HL-60 (cell line): ENCODE results near the gene EHBP1.

Experiments
- DNase-seq, 2 experiments: peaks; one replicate each; pipeline ENCODE4 v3.0.0-alpha.2; 2010 to 2020; ENCODE audit warnings: low read depth in 1 of 2, low spot score in 1 of 2
- H3K27ac ChIP-seq: fragments of 250-450 bp; sonication (Bioruptor Pico); replicated peaks from 2 replicates; pipeline ENCODE4 v1.5.1; 2020; ENCODE audit warnings: mild to moderate bottlenecking, moderate library complexity
- H3K27me3 ChIP-seq: fragments of 250-450 bp; sonication (Bioruptor Pico); 2 replicates; pipeline ENCODE4 v1.5.1; 2021; ENCODE audit warnings: mild to moderate bottlenecking, moderate library complexity; ENCODE audit not compliant: insufficient read depth, poor library complexity, severe bottlenecking
- H3K4me3 ChIP-seq: replicated peaks from 2 replicates; pipeline ENCODE4 v1.5.1; 2011; ENCODE audit warnings: mild to moderate bottlenecking, control low read depth, low read length; ENCODE audit not compliant: insufficient read depth
- CTCF ChIP-seq: IDR thresholded peaks from one replicate; pipeline ENCODE4 v1.5.1; 2011; ENCODE audit warnings: low read length, control low read depth, inconsistent platforms; ENCODE audit not compliant: insufficient read depth
- GABPA ChIP-seq: IDR thresholded peaks from 2 replicates; pipeline ENCODE4 v1.6.1; 2012; ENCODE audit warnings: low read depth
- POLR2AphosphoS5 ChIP-seq: IDR thresholded peaks from 2 replicates; pipeline ENCODE4 v1.6.1; 2012; ENCODE audit warnings: low read depth
- SPI1 ChIP-seq: IDR thresholded peaks from 2 replicates; pipeline ENCODE4 v1.6.1; 2012; ENCODE audit warnings: low read depth, mild to moderate bottlenecking, borderline replicate concordance
- TF ChIP-seq, protein P1 (sequence below): IDR thresholded peaks from 2 replicates; pipeline ENCODE4 v1.6.1; 2012; ENCODE audit warnings: low read depth; ENCODE audit not compliant: insufficient replicate concordance

The EHBP1 gene

DNA sequence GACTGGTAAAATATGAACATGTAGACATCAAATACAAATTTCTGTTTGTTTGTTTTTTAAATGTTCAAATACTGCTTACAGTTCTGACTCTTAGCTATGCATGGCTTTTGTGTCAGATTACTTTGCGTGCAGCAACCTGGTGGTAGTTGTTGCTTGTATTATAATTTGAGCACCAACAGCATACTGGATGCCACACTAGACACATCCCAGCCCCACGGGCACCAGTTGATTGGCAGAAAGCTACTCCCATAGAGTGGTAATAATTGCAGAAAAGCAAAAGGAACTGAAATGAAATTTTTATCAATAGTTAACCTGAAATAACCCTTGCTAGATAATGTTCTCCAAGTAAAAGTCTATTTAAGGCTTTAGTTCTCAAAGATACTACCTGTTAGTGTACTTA is 91.6 kb downstream of the EHBP1 start:
- Histone ChIP-seq H3K27me3 (no peaks in the 10 kb centered on the region), H3K4me3 (no peak overlapping the region), H3K27ac (no peak overlapping the region)
- DNase-seq = no peak
- no peak for TF ChIP-seq GABPA
- TF ChIP-seq POLR2AphosphoS5 = no peak
- TF ChIP-seq, protein P1, sequence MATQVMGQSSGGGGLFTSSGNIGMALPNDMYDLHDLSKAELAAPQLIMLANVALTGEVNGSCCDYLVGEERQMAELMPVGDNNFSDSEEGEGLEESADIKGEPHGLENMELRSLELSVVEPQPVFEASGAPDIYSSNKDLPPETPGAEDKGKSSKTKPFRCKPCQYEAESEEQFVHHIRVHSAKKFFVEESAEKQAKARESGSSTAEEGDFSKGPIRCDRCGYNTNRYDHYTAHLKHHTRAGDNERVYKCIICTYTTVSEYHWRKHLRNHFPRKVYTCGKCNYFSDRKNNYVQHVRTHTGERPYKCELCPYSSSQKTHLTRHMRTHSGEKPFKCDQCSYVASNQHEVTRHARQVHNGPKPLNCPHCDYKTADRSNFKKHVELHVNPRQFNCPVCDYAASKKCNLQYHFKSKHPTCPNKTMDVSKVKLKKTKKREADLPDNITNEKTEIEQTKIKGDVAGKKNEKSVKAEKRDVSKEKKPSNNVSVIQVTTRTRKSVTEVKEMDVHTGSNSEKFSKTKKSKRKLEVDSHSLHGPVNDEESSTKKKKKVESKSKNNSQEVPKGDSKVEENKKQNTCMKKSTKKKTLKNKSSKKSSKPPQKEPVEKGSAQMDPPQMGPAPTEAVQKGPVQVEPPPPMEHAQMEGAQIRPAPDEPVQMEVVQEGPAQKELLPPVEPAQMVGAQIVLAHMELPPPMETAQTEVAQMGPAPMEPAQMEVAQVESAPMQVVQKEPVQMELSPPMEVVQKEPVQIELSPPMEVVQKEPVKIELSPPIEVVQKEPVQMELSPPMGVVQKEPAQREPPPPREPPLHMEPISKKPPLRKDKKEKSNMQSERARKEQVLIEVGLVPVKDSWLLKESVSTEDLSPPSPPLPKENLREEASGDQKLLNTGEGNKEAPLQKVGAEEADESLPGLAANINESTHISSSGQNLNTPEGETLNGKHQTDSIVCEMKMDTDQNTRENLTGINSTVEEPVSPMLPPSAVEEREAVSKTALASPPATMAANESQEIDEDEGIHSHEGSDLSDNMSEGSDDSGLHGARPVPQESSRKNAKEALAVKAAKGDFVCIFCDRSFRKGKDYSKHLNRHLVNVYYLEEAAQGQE = no peak
- no peak for TF ChIP-seq SPI1
- no peak for TF ChIP-seq CTCF

DNA sequence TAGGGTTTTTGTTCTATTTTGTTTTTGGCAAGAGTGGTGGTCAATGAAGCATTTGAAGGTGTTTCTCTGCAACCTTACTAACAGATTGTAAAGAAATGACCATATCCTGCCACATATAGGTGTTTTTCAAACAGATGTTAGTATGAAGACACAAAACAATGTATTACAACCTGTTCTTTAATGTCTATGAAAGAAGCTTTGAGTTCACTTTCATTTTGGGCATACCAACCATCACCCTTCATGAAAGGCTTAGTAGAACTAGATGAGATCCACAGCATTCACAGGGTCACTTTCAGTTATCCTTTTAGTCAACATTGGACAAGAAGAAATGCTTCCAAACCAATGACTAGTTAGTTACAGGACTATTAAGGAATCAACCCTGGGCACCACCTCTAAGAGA is 95.1 kb downstream of the EHBP1 start:
- H3K4me3 ChIP-seq = no peak overlapping the region
- H3K27ac ChIP-seq = no peak overlapping the region
- no peak for TF ChIP-seq SPI1
- TF ChIP-seq, protein P1 = no peak
- no peak for TF ChIP-seq GABPA
- no peak for TF ChIP-seq POLR2AphosphoS5
- no peak for TF ChIP-seq CTCF
- DNase-seq = no peak
- H3K27me3 ChIP-seq = no peaks in the 10 kb centered on the region

GRCh38 chr2:62801110-62801509 is 95.6 kb downstream of the EHBP1 start:
- Histone ChIP-seq H3K27me3 (no peaks in the 10 kb centered on the region), H3K4me3 (no peak overlapping the region), H3K27ac (no peak overlapping the region)
- DNase-seq = no peak
- no peak for TF ChIP-seq CTCF
- TF ChIP-seq POLR2AphosphoS5 = no peak
- no peak for TF ChIP-seq GABPA
- TF ChIP-seq, protein P1 = no peak
- no peak for TF ChIP-seq SPI1
